HEK293T (cell line): Measurements from ENCODE around the gene ATP9A.
"Not testable (repeated sequence)": the region's sequence is repeated elsewhere in the genome, so short reads cannot be mapped to it uniquely, and the experiment has no call there.

Experiments
- CTCF ChIA-PET: fragments of 350-600 bp; formaldehyde crosslinking; extraction: SDS; loops from one replicate; lab custom pipeline; 2021; ENCODE audit warnings: antibody characterized with exemption, inconsistent platforms; lab: Yijun Ruan, JAX
- POLR2A ChIA-PET: fragments of 350-600 bp; formaldehyde crosslinking; extraction: SDS; loops from one replicate; lab custom pipeline; 2020; ENCODE audit warnings: antibody characterized with exemption, inconsistent platforms; lab: Yijun Ruan, JAX
- DNase-seq: peaks from one replicate; pipeline ENCODE4 v3.0.0; 2012; ENCODE audit warnings: mixed read lengths; ENCODE audit errors: extremely low spot score
- ARNT ChIP-seq: fragments of 450-650 bp; IDR thresholded peaks from 2 replicates; pipeline ENCODE4 v1.6.1; 2017; ENCODE audit warnings: mild to moderate bottlenecking
- BHLHE40 ChIP-seq: fragments of 450-650 bp; IDR thresholded peaks from 2 replicates; pipeline ENCODE4 v1.6.1; 2016; ENCODE audit warnings: mild to moderate bottlenecking, moderate library complexity, borderline replicate concordance
- CTBP1 ChIP-seq: fragments of 450-650 bp; IDR thresholded peaks from 2 replicates; pipeline ENCODE4 v1.6.1; 2016; ENCODE audit warnings: borderline replicate concordance
- ELF4 ChIP-seq: fragments of 450-650 bp; IDR thresholded peaks from 2 replicates; pipeline ENCODE4 v1.6.1; 2017; ENCODE audit warnings: antibody characterized with exemption
- FOXA1 ChIP-seq: fragments of 450-650 bp; IDR thresholded peaks from 2 replicates; pipeline ENCODE4 v1.6.1; 2016; ENCODE audit warnings: mild to moderate bottlenecking
- FOXK2 ChIP-seq: fragments of 450-650 bp; IDR thresholded peaks from 2 replicates; pipeline ENCODE4 v1.6.1; 2016; ENCODE audit warnings: mild to moderate bottlenecking
- FOXM1 ChIP-seq: fragments of 450-650 bp; IDR thresholded peaks from 2 replicates; pipeline ENCODE4 v1.6.1; 2017; ENCODE audit warnings: mild to moderate bottlenecking, borderline replicate concordance
- HDGF ChIP-seq: fragments of 450-650 bp; IDR thresholded peaks from 2 replicates; pipeline ENCODE4 v1.6.1; 2017; ENCODE audit warnings: antibody characterized with exemption, borderline replicate concordance
- L3MBTL2 ChIP-seq: fragments of 450-650 bp; conservative IDR thresholded peaks from 2 replicates; pipeline ENCODE4 v1.6.1; 2016; ENCODE audit warnings: mild to moderate bottlenecking
- LEF1 ChIP-seq: fragments of 450-650 bp; IDR thresholded peaks from 2 replicates; pipeline ENCODE4 v1.6.1; 2017; ENCODE audit warnings: mild to moderate bottlenecking, borderline replicate concordance
- NFRKB ChIP-seq: fragments of 450-650 bp; IDR thresholded peaks from 2 replicates; pipeline ENCODE4 v1.6.1; 2016; ENCODE audit warnings: mild to moderate bottlenecking, moderate library complexity
- SP1 ChIP-seq: fragments of 450-650 bp; IDR thresholded peaks from 2 replicates; pipeline ENCODE4 v1.6.1; 2017
- SUZ12 ChIP-seq: fragments of 450-650 bp; IDR thresholded peaks from 2 replicates; pipeline ENCODE4 v1.6.1; 2016; ENCODE audit warnings: mild to moderate bottlenecking
- TARDBP ChIP-seq: fragments of 450-650 bp; IDR thresholded peaks from 2 replicates; pipeline ENCODE4 v1.6.1; 2016
- ZNF384 ChIP-seq: fragments of 450-650 bp; IDR thresholded peaks from 2 replicates; pipeline ENCODE4 v1.6.1; 2016
- TF ChIP-seq, protein P1 (sequence below): fragments of 450-650 bp; IDR thresholded peaks from 2 replicates; pipeline ENCODE4 v1.6.1; 2016

ATP9A gene, protein sequence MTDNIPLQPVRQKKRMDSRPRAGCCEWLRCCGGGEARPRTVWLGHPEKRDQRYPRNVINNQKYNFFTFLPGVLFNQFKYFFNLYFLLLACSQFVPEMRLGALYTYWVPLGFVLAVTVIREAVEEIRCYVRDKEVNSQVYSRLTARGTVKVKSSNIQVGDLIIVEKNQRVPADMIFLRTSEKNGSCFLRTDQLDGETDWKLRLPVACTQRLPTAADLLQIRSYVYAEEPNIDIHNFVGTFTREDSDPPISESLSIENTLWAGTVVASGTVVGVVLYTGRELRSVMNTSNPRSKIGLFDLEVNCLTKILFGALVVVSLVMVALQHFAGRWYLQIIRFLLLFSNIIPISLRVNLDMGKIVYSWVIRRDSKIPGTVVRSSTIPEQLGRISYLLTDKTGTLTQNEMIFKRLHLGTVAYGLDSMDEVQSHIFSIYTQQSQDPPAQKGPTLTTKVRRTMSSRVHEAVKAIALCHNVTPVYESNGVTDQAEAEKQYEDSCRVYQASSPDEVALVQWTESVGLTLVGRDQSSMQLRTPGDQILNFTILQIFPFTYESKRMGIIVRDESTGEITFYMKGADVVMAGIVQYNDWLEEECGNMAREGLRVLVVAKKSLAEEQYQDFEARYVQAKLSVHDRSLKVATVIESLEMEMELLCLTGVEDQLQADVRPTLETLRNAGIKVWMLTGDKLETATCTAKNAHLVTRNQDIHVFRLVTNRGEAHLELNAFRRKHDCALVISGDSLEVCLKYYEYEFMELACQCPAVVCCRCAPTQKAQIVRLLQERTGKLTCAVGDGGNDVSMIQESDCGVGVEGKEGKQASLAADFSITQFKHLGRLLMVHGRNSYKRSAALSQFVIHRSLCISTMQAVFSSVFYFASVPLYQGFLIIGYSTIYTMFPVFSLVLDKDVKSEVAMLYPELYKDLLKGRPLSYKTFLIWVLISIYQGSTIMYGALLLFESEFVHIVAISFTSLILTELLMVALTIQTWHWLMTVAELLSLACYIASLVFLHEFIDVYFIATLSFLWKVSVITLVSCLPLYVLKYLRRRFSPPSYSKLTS

DNA sequence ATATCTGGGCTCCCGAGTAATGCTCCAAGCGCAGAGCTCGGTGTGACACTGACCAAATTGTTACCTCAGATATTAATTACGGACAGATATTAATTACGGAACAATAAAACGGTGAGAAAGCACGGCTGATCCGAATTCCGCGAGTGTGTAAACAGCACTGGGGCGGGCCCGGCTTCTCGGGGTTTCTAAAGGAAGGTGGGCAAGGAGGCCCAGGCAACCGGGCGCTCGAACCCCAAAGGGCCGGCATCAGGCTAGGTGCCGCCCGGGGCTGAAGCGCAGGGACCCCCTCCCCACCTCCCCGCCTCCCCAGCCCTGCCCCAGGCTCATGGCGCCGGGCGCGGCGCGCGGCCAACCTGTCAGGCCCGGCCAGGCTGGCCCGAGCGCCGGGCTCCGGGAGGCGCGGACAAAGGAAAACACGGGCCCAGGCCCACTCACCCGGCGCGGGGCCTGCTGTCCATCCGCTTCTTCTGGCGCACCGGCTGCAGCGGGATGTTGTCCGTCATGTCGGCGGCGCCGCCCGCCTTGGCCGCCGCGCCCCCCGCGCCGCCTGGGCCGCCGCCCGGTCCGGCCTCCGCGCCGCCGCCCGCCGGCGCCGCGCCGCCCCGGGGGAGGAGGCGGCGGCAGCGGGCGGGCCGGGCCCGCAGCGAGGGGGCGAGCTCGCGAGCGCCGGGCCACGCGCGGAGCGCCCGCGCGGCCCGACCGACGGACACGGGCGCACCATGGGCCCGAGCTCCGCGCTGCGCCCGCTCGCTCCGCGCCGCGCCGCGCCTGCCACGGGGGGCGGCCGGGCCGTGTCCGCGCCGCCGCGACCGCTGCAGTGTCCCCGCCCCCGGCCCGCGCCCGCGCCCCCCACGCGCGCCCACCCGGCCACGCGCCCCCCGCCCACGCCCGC, at the start of gene ATP9A:
Gene ATP9A (minus strand): TSS at position 524 of the 892 bp plus-strand sequence. CDS start 21 bp downstream, at position 503.
- POLR2A ChIA-PET = interaction anchor here (0.8 to 1.0 kb wide), 2 partner anchors 67 to 179 kb away, joined by 3 read pairs; no protein-coding TSS in a partner anchor
- peak; percentile 32 for DNase-seq
- TF ChIP-seq CTBP1 (no peak), ELF4 (no peak), ZNF384 (no peak), FOXK2 (no peak), ARNT (no peak), HDGF (no peak), TARDBP (no peak), FOXM1 (no peak), LEF1 (no peak), BHLHE40 (no peak), NFRKB (no peak), SP1 (no peak), SUZ12 (no peak), L3MBTL2 (no peak), FOXA1 (no peak)
- TF ChIP-seq, protein P1, sequence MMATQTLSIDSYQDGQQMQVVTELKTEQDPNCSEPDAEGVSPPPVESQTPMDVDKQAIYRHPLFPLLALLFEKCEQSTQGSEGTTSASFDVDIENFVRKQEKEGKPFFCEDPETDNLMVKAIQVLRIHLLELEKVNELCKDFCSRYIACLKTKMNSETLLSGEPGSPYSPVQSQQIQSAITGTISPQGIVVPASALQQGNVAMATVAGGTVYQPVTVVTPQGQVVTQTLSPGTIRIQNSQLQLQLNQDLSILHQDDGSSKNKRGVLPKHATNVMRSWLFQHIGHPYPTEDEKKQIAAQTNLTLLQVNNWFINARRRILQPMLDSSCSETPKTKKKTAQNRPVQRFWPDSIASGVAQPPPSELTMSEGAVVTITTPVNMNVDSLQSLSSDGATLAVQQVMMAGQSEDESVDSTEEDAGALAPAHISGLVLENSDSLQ = no peak
- CTCF ChIA-PET = interaction anchor here (0.5 kb wide), 1 partner anchor 179 kb away, joined by 3 read pairs; no protein-coding TSS in a partner anchor

DNA sequence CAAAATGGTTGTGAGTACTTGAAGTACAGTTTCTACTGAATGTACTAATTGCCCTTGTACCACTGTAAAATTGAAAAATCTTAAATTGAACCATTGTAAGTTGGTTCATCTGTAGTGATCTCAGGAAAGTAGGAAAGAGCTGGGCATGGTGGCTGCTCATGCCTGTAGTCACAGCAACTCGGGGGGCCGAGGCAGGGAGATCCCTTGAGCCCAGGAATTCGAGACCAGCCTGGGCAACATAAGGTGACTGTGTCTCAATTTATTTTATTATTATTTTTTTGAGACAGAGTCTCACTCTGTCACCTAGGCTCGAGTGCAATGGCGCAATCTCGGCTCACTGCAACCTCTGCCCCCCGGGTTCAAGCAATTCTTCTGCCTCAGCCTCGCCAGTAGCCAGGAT, 48.7 kb upstream of the ATP9A start:
- CTCF ChIA-PET, DNase-seq, POLR2A ChIA-PET: not testable (repeated sequence)

DNA sequence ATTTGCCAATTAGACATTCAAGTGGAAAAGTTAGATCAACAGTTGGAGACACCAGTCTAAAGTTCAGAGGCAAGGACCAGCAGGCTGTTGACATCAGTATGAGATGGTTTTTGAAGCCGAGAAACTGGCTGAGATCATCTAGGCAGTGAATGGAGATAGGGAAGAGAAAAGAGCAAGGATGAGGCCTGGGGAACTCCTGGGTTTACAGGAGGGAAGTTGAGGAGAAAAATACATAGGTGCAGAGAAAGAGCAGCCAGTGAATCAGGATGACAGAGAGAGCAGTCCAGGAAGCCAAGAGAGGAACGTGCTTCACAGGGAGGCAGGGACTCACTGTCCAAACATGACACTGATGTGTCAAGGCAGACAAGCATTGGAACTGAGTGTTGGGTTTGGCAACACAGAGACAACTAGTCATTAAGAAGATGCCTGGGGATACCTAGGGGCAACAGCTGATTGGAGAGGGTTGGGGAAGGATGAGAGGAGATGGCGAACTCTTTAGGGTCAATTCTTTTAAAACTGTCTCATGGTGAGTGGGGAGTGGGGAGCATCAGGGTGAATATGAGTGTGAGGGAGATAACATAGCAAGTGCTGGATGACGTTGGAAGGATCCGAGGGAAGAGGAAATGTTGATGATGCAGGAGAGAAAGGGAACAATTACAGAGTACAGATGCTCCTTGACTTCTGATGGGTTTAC, 47.3 kb upstream of the ATP9A start:
- CTCF ChIA-PET = no interaction called here
- no peak for DNase-seq
- TF ChIP-seq, protein P1 = no peak
- TF ChIP-seq SUZ12 (no peak), ELF4 (no peak), L3MBTL2 (no peak), LEF1 (no peak), SP1 (no peak), HDGF (no peak), FOXA1 (no peak), ZNF384 (no peak), BHLHE40 (no peak), FOXM1 (no peak), TARDBP (no peak), CTBP1 (no peak)
- POLR2A ChIA-PET = no interaction called here

DNA sequence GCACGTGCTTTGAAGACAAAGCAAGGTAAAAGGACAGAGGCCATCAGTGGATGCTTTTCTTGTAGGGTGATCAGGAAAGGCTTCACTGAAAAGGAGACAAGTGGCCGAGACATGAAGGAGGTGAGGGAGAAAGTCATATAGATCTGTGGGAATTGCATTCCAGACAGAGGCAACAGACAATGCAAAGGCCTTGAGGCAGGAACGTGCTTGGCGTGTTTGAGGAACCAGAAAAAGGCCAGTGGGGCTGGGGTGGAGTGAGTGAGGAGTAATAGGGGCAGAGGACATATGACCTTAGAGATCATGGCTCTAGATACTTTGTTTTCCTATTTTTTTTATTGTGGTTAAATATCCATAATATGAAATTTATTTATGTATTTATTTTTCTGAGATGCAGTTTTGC, 44.7 kb upstream of the ATP9A start:
- CTCF ChIA-PET = no interaction called here
- TF ChIP-seq FOXM1 = no peak
- TF ChIP-seq, protein P1 = no peak
- TF ChIP-seq FOXA1 = no peak
- TF ChIP-seq FOXK2 = no peak
- no peak for DNase-seq
- POLR2A ChIA-PET = no interaction called here

DNA sequence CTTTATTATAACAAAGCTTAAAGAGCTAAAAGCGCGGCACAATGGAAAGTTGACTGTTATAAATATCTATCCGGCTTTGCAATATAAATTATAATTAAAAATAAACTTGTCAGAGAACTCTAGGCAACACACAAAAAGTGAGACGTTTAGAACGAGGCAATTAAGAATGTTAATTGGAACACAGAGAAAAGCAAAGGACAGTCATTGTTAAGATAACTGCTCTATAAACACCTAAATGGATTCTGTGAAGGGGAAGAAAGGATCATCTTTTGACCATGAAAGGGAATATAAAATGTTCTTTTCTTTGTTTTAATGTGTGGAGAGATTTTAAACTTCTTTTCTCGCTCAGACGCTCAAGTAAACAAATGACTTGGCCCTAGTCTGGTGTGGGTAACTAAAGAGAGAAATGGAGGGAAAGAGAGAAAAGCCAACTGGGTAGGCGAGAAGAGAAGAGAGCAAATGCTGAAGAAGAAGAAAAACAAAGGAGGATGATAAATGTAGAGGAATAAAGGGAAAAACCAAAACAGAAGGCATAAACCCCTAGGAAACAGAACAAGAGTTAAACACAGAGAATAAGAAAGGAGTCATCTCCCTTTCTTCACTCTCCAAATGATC, 43.4 kb upstream of the ATP9A start:
- POLR2A ChIA-PET = no interaction called here
- CTCF ChIA-PET = no interaction called here
- no peak for TF ChIP-seq TARDBP
- TF ChIP-seq, protein P1 = no peak
- TF ChIP-seq HDGF = no peak
- no peak for TF ChIP-seq NFRKB
- TF ChIP-seq LEF1 = no peak
- no peak for DNase-seq
